ENCODE data around the gene PRAMEF20.
"Not testable (repeated sequence)": the region's sequence is repeated elsewhere in the genome, so short reads cannot be mapped to it uniquely, and the experiment has no call there.

Gene PRAMEF20

GRCh38 chr1:13410150-13410549 is at the start of gene PRAMEF20:
Gene PRAMEF20, plus strand, starts transcription at chr1:13410450. Its CDS starts 5,905 bp downstream, at chr1:13416355.
- DNase-seq (ENCODE audit: low spot score), result not testable (repeated sequence)

- DNase-seq (ENCODE audit: low spot score), result not testable (repeated sequence)
Measured at GRCh38 chr1:13362364-13362763, 47.9 kb upstream of the PRAMEF20 start.

- DNase-seq (ENCODE audit: low spot score), result not testable (repeated sequence)
Measured at GRCh38 chr1:13364928-13365327, 45.3 kb upstream of the PRAMEF20 start.

- DNase-seq (ENCODE audit: low spot score), result not testable (repeated sequence)
Measured at GRCh38 chr1:13366536-13366935, 43.7 kb upstream of the PRAMEF20 start.

- DNase-seq (ENCODE audit: low spot score), result not testable (repeated sequence)
Measured at GRCh38 chr1:13368544-13368943, 41.7 kb upstream of the PRAMEF20 start.

GRCh38 chr1:13378983-13379382 is 31.3 kb upstream of the PRAMEF20 start:
- not testable (repeated sequence) for DNase-seq (ENCODE audit: low spot score)

DNA sequence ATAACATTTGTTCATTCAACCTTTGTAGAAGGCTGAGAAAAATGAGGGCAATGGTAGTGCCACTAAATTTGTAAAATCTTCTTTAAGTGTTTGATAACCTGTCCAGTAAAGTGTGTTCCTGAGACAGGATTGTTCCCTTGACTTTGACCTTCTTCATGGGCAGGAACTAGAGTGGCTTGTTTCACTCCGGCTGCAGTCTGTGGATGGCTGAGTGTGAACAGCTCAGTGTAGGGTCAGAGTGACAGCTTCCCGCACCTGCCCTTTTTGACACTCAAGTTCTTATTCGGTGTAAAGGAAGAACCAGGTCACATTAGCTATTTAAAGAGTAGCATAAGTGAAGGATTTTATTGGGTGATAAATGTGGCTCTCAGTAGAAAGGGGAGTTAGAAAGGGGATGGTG is 29.9 kb upstream of the PRAMEF20 start:
- DNase-seq (ENCODE audit: low spot score), result not testable (repeated sequence)

- not testable (repeated sequence) for DNase-seq (ENCODE audit: low spot score)
Measured at GRCh38 chr1:13389332-13389731, 20.9 kb upstream of the PRAMEF20 start, which contains the start of gene PRAMEF17. Gene PRAMEF17, plus strand, starts transcription at chr1:13389632. Its CDS starts 26 bp downstream, at chr1:13389658.

GRCh38 chr1:13393004-13393403 is 17.2 kb upstream of the PRAMEF20 start:
- not testable (repeated sequence) for DNase-seq (ENCODE audit: low spot score)

GRCh38 chr1:13394761-13395160 is 15.5 kb upstream of the PRAMEF20 start:
- DNase-seq (ENCODE audit: low spot score), result not testable (repeated sequence)

DNA sequence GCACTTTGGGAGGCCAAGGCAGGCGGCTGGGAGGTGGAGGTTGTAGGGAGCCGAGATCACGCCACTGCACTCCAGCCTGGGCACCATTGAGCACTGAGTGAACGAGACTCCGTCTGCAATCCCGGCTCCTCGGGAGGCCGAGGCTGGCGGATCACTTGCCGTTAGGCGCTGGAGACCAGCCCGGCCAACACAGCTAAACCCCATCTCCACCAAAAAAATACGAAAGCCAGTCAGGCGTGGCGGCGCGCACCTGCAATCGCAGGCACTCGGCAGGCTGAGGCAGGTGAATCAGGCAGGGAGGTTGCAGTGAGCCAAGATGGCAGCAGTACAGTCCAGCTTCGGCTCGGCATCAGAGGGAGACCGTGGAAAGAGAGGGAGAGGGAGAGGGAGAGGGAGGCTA is 14.9 kb upstream of the PRAMEF20 start:
- DNase-seq (ENCODE audit: low spot score), result not testable (repeated sequence)

- no peak for DNase-seq (ENCODE audit: low spot score)
Measured at GRCh38 chr1:13407811-13408210, 2.4 kb upstream of the PRAMEF20 start.

GRCh38 chr1:13430495-13430894 is 20.2 kb downstream of the PRAMEF20 start:
- DNase-seq (ENCODE audit: low spot score), result no peak

DNA sequence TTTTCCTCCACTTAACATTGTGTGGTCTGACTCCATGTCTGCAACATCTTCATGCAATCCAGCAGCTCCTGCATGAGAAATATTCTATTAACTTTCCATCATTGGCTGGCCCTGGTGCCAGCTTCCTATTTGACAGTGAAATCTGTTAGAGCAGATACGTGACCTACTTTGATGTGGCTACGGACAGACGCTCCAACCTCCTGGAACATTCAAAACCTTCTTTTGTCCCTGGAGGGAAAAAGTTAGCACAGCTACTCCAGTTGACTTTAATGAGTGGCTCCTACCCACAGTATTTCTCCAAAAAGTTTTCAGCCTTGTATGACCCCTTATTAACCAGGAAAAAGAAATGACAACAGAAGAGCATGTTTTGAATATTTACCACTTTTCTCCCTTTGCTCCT is 22.0 kb downstream of the PRAMEF20 start:
- DNase-seq (ENCODE audit: low spot score), result no peak

DNA sequence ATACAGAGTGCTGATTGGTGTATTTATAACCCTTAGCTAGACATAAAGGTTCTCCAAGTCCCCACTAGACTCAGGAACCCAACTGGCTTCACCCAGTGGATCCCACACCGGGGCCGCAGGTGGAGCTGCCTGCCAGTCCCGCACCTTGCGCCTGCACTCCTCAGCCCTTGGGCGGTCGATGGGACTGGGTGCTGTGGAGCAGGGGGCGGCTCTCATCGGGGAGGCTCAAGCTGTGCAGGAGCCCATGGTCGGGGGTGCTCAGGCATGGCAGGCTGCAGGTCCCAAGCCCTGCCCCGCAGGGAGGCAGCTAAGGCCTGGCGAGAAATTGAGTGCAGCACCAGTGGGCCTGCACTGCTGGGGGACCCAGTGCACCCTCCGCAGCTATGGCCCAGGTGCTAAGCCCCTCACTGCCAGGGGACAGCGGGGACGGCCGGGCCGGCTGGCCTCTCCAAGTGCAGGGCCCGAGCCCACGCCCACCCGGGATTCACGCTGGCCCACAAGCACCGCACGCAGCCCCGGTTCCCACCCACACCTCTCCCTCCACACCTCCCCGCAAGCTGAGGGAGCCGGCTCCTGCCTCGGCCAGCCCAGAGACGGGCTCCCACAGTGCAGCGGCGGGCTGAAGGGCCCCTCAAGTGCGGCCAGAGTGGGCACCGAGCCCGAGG is 23.6 kb downstream of the PRAMEF20 start:
- not testable (repeated sequence) for DNase-seq (ENCODE audit: low spot score)

GRCh38 chr1:13435458-13435857 is 25.2 kb downstream of the PRAMEF20 start:
- no peak for DNase-seq (ENCODE audit: low spot score)

DNA sequence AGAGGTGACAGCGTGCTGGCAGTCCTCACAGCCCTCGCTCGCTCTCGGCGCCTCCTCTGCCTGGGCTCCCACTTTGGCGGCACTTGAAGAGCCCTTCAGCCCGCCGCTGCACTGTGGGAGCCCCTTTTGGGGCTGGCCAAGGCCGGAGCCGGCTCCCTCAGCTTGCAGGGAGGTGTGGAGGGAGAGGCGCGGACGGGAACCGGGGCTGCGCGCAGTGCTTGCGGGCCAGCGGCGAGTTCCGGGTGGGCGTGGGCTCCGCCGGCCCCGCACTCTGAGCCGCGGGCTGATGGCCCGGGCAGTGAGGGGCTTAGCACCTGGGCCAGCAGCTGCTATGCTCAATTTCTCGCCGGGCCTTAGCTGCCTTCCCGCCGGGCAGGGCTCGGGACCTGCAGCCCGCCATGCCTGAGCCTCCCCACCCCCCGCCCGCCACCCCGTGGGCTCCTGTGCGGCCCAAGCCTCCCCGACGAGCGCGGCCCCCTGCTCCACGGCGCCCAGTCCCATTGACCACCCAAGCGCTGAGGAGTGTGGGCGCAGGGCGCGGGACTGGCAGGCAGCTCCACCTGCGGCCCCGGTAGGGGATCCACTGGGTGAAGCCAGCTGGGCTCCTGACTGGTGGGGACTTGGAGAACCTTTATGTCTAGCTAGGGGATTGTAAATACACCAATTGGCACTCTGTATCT is 29.0 kb downstream of the PRAMEF20 start:
- not testable (repeated sequence) for DNase-seq (ENCODE audit: low spot score)

GRCh38 chr1:13443335-13443979 is 33.2 kb downstream of the PRAMEF20 start:
- no peak for DNase-seq (ENCODE audit: low spot score)

- no peak for DNase-seq (ENCODE audit: low spot score)
Measured at GRCh38 chr1:13450204-13450603, 40.0 kb downstream of the PRAMEF20 start.

DNA sequence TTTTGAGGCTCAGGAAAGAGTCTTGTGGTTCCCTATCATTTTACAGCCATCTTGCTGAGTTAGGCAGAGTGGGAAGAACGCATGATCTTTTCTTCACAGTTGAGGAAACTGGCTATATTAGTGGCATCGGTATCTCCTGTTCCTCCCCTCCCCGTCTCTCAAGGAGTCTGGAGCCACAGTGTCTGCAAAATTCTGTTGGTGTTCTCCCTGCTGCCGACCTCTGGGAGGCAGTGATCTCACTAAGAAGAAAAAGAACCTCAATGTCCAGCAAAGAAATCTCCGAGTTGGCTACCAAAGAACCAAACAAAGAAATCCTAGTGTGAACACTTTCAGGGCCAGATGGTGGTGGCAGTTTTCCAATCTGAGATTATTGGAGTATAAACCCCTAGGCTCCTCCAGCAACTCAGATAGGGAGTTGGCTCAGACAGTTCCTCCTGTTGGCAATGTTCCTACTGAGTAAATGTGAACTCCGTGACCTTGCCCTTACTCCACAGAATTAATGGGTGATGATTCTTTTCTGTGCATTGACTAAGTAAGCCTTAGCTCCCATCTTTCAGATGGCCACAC is 41.2 kb downstream of the PRAMEF20 start:
- peak; percentile 46 for DNase-seq (ENCODE audit: low spot score)

DNA sequence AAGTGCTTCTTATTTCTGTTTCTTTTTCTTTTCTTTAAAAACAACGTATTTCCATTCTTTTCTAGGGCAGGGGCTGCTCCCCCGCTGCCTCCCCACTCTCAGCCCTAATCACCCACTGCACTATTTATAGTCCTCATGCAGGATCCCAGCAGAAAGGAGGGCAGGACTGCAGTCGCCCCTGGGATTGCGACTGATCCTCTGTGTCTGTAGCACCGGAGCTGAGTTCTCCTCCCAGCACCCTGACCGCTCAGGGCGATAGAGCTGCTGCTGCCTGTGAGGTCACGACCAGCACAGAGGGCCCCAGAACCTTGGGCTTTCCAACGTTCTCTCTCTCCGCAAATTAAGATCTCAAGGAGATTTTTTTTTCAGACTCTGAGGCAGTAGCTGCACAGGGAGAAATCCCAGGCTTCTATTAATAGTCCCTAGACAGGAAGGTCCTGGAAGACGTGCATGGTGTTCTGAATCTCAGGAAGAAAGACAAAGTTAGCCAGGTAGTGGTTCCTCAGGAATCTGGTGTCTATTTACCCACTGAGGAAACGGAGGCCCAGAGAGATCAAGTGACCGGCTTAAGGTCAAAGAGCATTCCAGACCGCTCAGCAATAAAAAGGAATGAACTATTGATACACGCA is 46.8 kb downstream of the PRAMEF20 start:
- no peak for DNase-seq (ENCODE audit: low spot score)

DNA sequence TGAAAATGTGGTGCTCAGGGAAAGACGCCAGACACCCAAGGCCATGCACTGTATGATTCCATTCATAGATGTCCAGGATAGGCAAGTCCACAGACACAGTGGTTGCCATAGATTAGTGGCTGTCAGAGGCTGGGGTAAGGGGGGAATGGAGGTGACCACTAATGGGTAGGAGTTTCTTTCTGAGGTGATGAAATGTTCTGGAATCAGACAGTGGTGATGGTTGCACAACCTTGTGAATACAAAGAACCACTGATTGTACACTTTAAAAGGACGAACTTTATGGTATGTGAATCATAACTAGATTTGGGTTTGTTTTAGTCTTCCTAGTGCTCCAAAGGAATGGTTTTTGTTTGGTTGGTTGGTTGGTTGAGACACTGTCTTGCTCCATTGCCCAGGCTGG is 51.7 kb downstream of the PRAMEF20 start:
- no peak for DNase-seq (ENCODE audit: low spot score)
